ENCODE data around the gene HOXB6. TPM values are rescaled to one million over a fixed set of nuclear protein-coding genes. Genes with fewer than 3 reads are reported as not detected.

HOXB6 gene
- total and polyA plus RNA-seq, 12 donors = 1.7 to 23.1 (median 11.8) TPM

DNA sequence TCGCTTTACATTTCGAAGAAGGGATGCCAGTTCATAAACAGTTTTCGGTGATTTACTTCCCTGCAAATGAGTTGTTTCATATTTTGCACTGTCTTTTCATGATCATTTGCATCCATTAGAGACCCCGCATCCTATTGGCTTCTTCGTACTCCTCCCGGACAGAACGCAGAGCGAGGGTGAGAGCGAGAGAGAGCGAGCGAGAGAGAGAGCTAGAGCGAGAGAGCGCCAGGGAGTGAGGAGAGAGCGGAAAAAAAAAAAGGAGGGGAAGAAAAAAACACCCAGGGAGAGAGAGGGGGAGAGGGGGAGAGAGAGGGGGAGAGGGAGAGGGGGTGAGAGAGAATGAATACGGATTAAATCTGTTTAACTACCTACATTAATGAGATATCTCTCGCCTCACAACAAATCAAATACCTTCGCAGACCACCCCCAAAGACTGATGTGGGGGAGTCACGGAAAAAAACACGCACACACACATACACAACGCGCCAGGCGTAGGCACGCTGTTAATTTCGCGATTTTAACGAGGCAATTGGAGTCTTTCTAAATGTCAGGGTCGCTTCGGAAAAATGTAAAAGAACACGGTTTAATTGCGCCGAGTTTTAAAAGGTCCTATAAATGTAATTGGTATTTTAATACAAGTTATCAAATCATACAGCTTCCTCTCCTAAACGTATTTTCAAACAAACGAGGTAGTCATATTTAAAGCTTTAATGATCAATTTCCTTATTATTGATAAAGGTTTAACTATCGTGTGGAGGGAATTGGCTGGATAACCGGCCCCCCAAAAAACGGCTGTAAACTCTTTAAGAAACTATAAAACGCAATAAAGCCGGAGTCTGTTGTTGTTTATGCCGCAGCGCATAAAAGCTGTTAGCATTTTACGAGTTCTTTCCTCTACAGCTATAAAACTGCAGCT is 10.5 kb upstream of the HOXB6 start, which contains the start of gene HOXB8:
Gene HOXB8, minus strand, starts transcription at position 246 of the 916 bp plus-strand sequence. CDS start 588 bp downstream, outside the sequence.
- peaks cover 49% of the 10 kb centered on the region for H3K27me3 ChIP-seq
- intact Hi-C loops (cut with DNase I) = loop anchor here in 1 of 2 donors (10.0 kb wide), 1 partner anchor 591 kb away; no protein-coding TSS in a partner anchor
- 21 to 25% (median 23%) methylated on average over 40 to 41 of the region's 41 CpGs for WGBS, 4 donors
- no peak for TF ChIP-seq POLR2A (IDR thresholded peaks at IDR 0.05)
- TF ChIP-seq, protein P1, sequence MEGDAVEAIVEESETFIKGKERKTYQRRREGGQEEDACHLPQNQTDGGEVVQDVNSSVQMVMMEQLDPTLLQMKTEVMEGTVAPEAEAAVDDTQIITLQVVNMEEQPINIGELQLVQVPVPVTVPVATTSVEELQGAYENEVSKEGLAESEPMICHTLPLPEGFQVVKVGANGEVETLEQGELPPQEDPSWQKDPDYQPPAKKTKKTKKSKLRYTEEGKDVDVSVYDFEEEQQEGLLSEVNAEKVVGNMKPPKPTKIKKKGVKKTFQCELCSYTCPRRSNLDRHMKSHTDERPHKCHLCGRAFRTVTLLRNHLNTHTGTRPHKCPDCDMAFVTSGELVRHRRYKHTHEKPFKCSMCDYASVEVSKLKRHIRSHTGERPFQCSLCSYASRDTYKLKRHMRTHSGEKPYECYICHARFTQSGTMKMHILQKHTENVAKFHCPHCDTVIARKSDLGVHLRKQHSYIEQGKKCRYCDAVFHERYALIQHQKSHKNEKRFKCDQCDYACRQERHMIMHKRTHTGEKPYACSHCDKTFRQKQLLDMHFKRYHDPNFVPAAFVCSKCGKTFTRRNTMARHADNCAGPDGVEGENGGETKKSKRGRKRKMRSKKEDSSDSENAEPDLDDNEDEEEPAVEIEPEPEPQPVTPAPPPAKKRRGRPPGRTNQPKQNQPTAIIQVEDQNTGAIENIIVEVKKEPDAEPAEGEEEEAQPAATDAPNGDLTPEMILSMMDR (IDR thresholded peaks at IDR 0.05) = no peak
- DNase-seq = no peak
- no peaks in the 10 kb centered on the region for H3K36me3 ChIP-seq (replicated peaks in 1 of 2)
- H3K9me3 ChIP-seq (replicated peaks in 1 of 3) = no peaks in the 10 kb centered on the region
- peaks cover 0 to 18% of the 10 kb centered on the region in 2 donors for H3K4me1 ChIP-seq (replicated peaks in 1 of 2)
- H3K27ac ChIP-seq = peak within 1 kb of the TSS in 2 of 5 donors; percentile 31 to 88
- peak within 1 kb of the TSS in 1 of 4 donors; percentile 79 for H3K4me3 ChIP-seq

DNA sequence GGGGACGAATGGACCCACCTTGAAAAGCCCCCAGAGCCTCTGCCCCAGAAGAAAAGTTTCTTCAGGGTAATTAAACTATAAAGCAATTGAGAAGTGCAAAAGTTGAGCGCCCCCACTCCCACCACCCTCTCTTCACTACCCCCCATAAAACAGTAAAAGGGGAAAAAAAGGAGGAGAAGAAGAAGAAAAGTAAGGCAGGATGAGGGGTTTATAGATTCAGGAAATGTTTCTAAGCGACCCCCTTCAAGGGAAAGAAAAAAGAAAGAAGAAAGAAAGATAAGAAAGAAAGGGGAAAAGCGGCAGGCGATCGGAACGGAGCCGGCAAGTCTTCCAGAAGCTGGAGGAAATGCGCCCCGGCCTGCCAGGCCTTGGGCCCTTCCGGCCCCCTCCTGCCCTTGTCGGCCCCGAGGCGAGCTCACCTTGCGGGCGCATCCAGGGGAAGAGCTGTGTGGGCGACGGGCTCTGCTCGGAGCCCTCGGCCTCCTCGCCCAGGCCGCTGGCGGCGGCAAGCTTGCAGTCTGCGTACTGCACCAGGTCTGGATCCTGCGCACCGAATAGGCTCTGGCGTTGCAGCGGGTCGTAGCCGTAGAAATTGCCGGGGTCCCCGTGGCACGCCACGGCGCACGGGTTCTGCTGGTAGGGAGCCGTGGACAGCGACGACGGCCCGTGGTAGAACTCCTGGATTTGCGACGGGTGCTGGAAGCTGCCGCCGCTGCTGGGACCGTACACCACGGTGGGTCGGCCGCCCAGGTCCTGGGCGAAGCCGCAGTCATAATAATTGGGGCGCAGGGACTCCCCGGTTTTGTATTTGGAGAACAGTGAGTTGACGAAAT is 9.3 kb upstream of the HOXB6 start:
- peak in 2 of 7 donors; percentile 30 for DNase-seq
- 11 to 18% (median 12%) methylated on average over 30 to 55 of the region's 55 CpGs for WGBS, 4 donors
- H3K36me3 ChIP-seq (replicated peaks in 1 of 2) = no peaks in the 10 kb centered on the region
- no peaks in the 10 kb centered on the region for H3K9me3 ChIP-seq (replicated peaks in 1 of 3)
- H3K4me1 ChIP-seq (replicated peaks in 1 of 2) = peaks cover 3 to 26% of the 10 kb centered on the region in 2 donors
- peak overlapping the region in 3 of 5 donors; percentile 14 to 88 (median 31) for H3K27ac ChIP-seq
- H3K4me3 ChIP-seq = peak overlapping the region in 1 of 4 donors; percentile 79
- intact Hi-C loops (cut with DNase I) = loop anchor here in 1 of 2 donors (10.0 kb wide), 1 partner anchor 589 kb away; no protein-coding TSS in a partner anchor
- TF ChIP-seq POLR2A (IDR thresholded peaks at IDR 0.05) = no peak
- TF ChIP-seq, protein P1 (IDR thresholded peaks at IDR 0.05) = no peak
- H3K27me3 ChIP-seq = peaks cover 37% of the 10 kb centered on the region

DNA sequence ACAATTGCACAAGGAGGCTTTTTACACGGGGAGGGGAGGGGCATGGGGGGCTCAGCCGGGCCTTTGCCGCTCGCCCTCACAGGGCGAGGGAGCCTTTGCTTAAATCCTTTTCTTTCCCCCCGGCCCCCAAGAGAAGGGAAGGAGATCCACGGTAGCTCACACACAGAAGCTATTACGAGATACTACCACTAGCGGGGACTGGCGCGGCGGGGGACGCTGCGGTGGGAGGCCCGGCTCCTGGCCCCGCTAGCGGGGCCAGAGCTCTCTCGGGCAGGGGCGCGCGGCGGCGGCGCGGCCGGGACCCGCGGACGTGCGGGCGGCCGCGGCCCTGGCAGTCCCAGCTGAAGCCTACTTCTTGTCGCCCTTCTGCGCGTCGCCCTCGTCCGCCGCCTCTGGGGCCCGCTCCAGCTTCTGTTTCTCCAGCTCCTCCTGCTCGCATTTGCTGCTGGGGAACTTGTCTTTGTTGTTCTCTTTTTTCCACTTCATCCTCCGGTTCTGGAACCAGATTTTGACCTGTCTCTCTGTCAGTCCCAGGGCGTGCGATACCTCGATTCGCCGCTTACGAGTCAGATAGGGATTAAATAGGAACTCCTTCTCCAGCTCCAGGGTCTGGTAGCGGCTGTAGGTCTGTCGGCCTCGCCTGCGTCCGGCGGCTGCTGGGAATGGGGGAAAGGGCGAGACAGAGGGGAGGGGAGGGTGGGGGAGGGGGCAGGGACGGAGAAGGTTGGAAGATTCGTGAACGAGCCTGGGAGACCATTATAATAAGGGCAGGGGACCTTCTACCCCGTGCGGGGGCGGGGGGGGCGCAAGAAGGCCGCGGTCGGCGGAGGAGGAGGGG is 8.3 kb upstream of the HOXB6 start:
- no peaks in the 10 kb centered on the region for H3K36me3 ChIP-seq (replicated peaks in 1 of 2)
- no peak for TF ChIP-seq POLR2A (IDR thresholded peaks at IDR 0.05)
- TF ChIP-seq, protein P1 (IDR thresholded peaks at IDR 0.05) = peak in 3 of 6 experiments; percentile 21 to 33 (median 32)
- 1 to 4% (median 2%) methylated on average over 36 to 67 of the region's 67 CpGs for WGBS, 4 donors
- peaks cover 34% of the 10 kb centered on the region for H3K27me3 ChIP-seq
- H3K4me1 ChIP-seq (replicated peaks in 1 of 2) = peaks cover 3 to 25% of the 10 kb centered on the region in 2 donors
- DNase-seq = peak in 5 of 7 donors; percentile 46 to 62 (median 52)
- no peaks in the 10 kb centered on the region for H3K9me3 ChIP-seq (replicated peaks in 1 of 3)
- intact Hi-C loops (cut with DNase I) = loop anchor here in 1 of 2 donors (10.0 kb wide), 1 partner anchor 588 kb away; no protein-coding TSS in a partner anchor
- peak overlapping the region; percentile 9 to 88 (median 20) for H3K27ac ChIP-seq
- peak overlapping the region in 2 of 4 donors; percentile 9 to 79 for H3K4me3 ChIP-seq

Measured in adrenal gland (tissue), 12 donors.